Stimulated activated CD8-positive, alpha-beta memory T cell treated with anti-CD3 and anti-CD28 coated beads, Interleukin-7, amount 100 ng/mL, for 48 hours (primary cell): ENCODE data around the gene SRA1.
"Not testable (repeated sequence)": the region's sequence is repeated elsewhere in the genome, so short reads cannot be mapped to it uniquely, and the experiment has no call there.

Source experiments
- DNase-seq, 2 donors: peaks; one replicate each; pipeline ENCODE4 v3.0.0-alpha.2; 2020; ENCODE audit warnings: low read depth in 1 of 2; ENCODE audit errors: extremely low read depth in 1 of 2

SRA1 gene

DNA sequence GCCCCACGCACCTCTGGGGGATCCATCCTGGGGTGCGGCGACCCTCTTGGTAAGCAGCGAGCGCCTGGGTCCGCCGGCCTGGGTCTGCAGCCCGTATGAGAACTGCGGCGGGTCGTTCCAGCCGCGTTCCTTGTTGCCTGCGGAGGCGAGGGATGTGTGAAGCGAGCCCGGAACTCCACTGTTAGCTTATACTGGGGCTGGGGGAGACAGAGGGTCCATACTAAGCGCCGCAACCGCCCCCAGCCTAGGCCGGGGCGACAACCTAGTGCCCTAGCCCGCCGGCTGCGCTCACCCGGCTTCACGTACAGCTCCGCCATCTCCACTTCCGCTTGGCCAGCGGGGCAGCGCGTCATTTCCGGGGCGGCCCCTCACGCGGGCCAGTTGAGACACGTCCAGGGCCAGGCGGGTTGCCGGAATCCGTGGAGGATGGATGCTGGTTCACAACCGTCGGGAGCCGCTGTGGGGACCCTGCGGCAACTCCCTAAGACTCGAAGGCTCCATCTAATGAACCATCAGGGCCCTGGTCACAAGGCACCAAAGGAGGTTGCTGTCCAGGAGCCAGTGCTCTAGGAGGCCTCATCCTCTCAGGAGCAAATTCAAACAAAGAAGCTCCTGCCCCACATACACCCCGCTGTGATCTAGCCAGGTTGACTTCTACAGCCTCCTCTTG is at the start of gene SRA1:
Gene SRA1 (minus strand): TSS at position 338 of the 670 bp plus-strand sequence. CDS start 21 bp downstream, at position 317.
- DNase-seq = peak; percentile 83 to 85

DNA sequence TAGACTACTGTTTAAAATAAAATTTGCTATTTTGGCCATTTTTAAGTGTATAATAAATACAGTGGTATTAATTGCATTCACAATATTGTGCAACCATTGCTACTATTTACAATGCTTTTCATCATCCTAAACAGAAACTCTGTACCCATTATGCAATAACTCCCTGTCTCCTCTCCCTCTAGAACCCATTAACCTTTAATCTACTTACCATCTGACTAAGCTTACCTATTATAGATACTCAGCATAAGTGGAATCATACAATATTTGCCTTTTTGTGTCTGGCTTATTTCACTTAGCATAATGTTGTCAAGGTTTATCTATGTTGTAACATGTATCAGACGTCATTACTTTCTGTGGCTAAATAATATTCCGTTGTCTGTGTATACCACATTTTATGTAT is 49.8 kb upstream of the SRA1 start:
- no peak for DNase-seq

DNA sequence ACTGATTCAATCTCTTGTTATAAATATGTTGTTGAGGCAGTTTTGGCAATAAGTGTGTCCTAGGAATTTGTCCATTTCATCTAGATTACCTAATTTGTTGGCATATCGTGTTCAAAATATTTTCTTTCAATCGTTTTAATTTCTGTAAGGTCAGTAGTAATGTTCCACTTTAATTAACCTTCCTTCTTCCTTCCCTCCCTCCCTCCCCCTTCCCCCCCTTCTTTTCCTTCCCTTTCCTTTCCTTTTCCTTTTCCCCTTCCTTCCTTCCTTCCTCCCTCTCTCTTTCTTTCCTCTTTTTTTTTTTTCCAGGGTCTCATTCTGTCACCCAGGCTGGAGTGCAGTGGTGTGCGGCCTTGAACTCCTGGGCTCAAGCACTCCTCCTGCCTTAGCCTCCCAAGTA is 48.6 kb upstream of the SRA1 start:
- no peak for DNase-seq

DNA sequence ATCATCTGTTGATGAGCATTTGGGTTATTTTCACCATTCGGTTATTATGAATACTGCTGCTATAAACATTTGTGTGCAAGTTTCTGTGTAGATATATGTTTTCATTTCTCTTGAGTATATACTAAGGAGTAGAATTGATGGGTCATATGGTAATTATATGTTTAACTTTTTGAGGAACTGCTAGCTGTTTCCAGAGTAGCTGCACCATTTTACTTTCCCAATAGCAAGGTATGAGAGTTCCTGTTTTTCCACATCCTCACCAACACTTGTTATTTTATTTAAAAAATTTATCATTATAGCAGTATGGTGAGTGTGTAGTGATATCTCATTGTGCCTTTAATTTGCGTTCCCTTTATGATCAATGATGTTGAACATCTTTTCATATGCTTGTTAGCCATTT is 46.5 kb upstream of the SRA1 start:
- DNase-seq = no peak

DNA sequence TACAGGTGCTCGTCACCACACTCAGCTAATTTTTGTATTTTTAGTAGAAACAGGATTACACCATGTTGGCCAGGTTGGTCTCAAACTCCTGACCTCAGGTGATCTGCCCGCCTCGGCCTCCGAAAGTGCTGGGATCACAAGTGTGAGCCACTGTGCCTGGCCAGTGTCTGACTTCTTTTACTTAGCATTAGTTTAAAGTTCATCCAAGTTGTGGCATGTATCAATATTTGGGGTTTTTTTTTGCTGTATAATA is 46.1 kb upstream of the SRA1 start:
- not testable (repeated sequence) for DNase-seq

DNA sequence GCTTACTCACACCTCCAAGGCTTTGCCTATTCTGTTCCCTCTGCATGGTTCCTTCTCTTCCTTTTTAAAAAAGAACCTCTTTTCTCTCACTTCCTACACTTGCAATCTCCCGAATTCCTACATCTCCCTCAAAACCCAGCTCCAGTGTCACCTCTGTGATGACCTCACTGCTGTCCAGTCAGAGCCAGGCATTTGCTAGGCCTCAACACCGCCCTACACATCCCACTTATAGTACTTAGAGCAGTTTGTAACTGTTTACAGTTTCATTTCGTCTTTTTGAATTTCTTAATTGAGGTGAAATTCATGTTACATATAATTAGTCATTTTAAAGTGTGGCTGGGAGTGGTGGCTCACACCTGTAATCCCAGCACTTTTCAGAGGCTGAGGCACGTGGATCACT is 44.9 kb upstream of the SRA1 start:
- DNase-seq = no peak

DNA sequence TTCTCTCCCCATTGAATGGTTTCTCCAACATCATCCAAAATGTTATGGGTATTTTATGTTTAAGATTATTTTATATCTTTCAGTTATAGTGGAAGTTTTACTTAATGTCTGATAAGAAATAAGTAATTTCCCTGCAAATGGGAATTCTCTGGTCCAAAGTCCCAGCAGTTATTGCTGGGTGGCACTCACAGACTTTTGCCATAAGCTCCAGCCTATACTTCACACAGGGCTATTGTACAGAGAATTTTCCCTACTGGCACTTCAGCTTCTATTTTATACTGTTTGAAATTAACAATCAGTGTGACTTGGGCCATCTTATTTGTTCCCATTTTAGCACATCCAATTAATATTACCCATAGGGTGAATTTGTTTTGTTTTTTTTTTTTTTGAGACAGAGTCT is 42.8 kb upstream of the SRA1 start:
- DNase-seq = no peak

DNA sequence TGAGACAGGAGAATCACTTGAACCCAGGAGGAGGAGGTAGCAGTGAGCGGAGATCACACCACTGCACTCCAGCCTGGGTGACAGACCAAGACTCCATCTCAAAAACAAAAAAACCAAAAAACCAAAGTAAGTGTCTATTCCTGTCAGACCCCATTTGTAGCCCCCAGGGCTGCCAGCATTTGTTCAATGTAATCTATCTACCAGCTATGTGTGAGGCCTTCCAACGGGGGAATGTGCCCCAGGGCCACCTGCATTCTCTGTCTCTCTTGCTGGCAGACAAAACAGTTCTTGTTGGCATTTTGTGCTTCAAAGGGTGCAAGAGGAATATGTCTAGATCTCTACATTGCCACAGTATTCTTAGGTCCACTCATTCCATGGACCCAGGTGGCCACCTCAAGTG is 41.6 kb upstream of the SRA1 start:
- DNase-seq = no peak

DNA sequence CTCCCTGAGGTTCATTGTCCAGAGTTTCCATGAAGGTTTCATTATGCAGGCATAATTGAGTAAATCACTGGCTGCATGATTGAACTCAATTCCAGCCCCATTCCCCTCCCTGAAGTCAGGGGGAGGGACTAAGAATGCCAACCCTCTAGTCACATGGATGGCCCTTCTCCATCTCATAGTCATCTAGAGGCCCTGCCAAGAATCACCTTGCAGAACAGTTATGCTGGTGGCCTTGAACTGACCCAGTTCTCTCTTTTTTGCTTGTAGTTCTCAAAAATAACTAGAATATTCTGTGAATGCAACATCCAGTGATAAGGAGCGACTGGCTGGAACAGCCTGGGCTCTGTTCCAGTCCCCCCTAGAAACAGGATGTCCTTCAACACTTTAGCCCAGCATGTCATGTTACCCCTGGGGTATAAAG is 39.1 kb upstream of the SRA1 start:
- no peak for DNase-seq

DNA sequence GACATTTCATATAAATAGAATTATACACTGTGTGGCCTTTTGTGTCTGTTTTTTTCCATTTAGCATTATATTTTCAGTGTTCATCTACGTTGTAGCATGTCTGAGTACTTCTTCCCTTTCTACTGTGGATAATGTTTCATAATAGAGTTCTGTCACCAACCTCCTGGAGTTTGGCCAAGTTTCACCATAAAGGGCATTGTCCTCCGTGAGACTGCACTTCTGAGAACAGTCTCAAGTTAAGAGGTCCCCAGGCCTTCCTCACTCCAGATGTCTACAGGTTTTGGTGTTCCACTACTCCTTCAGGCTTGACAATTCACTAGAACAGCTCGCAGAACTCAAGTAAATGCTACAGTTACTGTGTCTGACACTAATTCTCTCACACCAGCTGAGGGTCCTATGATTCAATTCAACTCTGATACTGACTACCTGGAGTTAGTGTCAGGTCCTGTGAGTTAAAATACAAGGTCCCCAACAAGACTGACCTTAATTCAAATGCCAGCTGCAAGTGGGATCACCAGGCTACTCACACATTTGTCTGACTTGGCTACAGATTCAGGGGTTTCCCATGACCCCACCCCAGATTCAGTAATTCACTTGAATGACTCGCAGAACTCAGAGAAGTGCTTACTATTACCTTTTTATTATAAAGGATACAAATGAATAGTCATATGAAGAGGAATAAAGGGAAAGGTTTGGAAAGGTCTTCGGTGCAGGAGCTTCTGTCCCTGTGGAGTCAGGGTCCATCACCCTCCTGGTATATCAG is 38.4 kb upstream of the SRA1 start:
- DNase-seq = no peak

DNA sequence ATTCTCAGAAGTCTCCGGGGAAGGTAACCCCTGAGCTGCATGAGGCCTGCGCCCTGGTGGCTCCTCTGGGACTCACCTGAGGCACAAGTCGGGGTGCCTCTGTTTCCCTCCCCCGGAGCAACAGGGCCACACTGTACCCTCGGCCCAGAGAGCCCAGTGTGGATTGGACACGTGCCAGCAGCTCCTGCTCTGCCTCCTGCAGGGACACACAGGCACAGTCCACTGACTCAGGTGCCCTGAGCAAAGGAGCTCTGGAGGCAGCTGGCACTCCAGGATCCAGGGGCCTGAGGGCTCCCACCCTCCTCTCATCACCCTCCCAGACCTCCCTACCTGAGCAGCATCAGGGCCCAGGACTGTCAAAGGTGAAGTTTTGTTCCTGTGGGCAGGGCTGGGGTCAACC is 36.9 kb upstream of the SRA1 start:
- no peak for DNase-seq

DNA sequence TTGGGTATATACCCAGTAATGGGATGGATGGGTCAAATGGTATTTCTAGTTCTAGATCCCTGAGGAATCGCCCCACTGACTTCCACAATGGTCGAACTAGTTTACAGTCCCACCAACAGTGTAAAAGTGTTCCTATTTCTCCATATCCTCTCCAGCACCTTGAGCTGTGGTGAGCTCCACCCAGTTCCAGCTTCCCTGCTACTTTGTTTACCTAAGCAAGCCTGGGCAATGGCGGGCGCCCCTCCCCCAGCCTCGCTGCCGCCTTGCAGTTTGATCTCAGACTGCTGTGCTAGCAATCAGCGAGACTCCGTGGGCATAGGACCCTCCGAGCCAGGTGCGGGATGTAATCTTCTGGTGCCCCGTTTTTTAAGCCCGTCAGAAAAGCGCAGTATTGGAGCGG is 35.8 kb upstream of the SRA1 start:
- not testable (repeated sequence) for DNase-seq

DNA sequence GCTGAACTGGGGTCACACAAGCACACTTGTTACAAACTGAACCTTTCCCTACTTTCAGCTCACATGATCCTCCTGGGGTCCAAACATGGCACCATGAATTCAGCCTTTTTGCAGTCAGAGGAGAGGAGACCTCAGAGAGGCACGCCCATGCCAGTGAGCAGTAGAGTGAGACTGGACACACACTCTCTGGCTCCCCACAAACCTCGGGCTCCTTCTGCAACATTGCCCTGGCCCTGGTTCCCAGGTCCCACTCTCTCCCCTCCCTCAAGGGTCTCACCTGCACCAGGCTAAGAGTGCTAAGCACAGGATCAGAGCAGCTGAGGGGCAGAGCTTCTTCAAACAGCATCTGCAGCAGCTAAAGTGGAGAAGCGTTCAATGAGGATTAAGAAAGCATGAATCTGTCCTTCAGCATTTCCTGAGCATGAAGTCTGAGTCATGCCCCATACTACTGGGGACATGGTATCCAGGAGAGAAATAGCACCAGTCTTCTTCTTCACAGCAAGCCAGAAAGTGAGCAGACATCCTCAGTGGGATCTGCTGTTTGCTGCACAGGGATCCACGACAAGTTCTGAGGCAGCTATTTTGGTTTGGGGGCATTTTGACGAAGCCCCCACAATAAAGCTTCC is 34.6 kb upstream of the SRA1 start:
- DNase-seq = no peak

DNA sequence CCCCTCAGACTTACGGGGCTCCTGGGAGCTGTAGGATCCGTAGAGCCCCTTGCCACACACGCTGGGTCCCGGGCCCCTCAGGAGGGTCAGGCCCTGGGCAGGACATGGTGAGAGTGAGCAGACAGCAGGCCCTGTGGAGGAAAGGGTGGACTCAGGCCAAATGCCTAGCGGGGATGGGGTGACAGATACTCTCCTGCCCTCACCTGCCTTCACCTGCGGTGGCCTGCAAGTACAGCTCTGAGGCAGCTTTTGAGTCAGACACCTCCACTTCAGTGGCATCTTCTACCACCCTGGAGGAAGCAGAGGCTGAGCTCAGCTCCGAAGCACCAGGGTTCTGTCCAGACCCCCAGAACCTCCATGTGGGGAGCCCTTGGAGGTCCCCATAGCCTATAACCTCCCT is 33.6 kb upstream of the SRA1 start:
- DNase-seq = no peak

DNA sequence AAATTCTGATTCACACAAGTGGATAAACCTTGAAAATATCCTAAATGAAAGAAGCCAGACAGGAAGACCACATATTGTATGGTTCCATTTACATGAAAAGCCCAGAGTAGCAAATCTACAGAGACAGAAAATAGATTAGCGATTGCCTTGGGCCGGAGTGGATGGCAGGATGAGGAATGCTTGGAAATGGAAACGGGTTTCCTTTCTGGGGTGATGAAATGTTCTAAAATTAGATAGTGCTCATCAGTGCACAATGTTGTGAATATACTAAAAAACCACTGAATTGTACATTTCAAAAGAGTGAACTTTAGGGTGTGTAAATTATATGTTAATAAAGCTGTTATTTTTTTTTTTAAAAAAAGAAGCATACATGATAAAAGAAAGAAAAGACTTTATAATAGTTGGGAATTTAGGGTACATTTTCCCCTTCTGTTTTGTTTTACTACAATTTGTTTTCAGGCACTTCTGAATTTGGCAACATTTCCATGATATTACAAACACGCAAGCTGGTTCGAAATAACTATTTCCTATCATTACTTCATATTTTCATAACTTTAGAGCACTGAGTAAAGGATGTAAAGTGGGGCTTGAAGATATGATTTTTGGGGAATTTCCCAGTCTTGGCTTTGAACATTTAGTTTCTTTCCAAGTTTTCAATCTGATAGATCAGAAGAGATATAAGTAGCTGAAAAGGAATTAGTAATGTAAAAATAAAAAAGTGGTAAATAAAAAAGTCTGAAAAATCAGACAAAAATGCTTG is 31.2 kb upstream of the SRA1 start:
- no peak for DNase-seq

DNA sequence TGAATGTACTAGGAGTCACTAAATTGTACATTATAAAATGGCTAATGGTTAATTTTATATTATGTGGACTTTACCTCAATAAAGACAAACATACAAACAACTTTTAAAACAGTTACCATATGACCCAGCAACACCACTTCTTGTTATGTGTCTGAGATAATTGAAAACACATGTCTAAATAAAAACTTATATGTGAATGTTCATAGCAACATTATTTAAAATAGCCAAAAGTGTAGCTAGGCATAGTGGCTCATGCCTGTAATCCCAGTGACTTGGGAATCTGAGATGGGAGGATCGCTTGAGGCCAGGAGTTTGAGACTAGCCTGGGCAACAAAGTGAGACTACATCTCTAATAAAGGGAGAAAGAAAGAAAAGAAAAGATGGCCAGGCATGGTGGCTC is 30.2 kb upstream of the SRA1 start:
- no peak for DNase-seq

DNA sequence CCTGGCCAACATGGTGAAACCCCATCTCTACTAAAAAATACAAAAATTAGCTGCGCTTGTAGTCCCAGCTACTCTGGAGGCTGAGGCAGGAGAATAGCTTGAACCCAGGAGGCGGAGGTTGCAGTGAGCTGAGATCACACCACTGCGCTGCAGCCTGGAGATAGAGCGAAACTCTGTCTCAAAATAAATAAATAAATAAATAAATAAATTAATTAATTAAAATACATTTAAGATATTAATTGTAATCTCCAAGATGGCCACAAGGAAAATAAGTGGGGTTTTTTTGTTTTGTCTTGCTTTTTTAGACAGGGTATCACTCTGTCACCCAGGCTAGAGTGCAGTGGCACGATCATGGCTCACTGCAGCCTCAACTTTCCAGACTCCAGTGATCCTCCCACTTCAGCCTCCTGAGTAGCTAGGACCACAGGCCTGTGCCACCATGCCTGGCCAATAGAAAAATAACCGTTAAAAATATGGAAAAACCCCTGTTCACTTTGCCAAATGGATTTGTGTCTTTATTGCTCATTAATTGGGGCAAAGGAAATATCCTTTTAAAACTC is 22.0 kb upstream of the SRA1 start:
- DNase-seq = not testable (repeated sequence)

DNA sequence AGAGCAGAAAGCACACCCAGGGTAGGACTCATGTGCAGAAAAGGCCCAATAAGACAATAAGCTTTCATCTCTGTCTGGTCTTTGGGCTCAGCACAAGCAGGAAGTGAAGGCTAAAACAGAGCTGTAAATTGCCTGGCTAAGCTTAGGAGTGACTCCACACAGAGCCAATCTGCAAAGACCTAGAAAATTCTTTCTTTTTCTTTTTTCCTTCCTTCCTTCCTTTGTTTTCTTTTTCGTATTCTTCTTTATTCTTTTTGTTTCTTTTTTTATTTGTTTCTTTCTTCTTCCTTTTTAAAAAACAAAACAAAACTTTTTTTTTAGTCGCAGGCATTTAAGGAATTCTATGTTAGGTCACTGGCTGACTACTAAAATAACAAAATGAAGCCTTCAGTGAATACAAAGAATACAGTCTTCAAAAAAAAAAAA is 19.5 kb upstream of the SRA1 start:
- DNase-seq = no peak

DNA sequence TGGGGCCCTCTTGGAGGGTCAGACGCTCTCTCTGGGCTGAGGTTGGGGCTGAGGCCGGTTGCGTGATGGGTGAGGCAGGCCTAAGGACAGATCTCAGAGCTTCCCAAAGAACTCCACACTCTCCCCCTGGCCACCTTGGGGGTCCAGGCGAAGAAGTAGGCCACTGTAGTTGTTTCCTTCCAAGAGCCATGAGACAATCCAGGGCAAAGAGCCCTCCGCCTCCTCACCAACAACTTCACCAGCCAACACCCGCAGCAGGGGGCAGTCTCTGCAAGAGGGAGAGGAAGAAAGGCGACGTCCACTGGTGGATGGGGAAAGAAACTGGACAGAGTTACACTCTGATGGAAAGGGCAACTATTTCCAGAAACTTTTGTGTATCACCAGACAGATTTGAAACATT is 18.0 kb upstream of the SRA1 start:
- no peak for DNase-seq

DNA sequence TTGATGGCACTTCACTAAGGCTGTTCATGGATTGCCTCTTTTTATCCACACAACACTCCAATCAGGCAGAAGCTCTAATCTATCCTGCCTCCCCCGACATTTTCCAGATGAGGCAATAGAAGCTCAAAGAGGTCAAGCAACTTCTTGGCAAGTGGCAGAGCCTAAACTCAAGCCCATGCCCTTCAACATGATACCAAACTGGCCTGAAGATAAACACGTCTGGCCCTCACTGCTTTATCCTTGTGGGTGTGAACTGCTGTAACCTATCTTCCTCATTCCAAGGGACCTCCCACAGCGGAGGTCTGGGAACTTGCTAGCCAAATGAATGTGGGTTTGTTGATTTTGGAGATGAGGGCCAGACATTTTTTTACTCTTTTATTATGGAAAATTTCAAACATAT is 16.9 kb upstream of the SRA1 start:
- DNase-seq = no peak

DNA sequence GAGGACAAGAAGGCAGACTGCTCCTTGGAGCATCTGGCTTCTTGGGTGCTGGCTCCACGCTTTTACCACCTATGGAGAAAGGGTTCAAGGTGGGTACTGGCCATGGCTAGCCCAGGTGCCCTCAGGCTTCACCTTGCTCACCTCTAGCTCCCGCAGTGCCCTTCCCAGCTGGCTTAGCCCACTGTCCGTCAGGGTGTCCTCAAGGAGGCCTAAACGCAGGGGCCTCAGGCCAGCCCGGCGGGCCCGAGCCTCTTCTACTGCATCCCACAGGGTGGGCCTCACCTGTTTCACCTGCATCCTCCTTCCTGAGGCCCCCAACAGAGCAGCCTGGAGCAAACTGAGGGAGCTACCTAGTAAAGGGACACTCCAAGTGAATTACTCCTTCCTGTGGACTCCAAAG is 16.4 kb upstream of the SRA1 start:
- DNase-seq = no peak
